Fibroblast of mammary gland (primary cell): ENCODE measurements around the gene LRP1B.

Experiments used
- DNase-seq: peaks from one replicate; pipeline ENCODE4 v3.0.0-alpha.2; 2010; ENCODE audit warnings: low read depth
- H3K4me3 ChIP-seq: 2 replicates; pipeline ENCODE4 v1.5.1; 2011; ENCODE audit warnings: low read depth, mild to moderate bottlenecking, low read length, moderate library complexity; ENCODE audit not compliant: control insufficient read depth
- CTCF ChIP-seq: conservative IDR thresholded peaks from 2 replicates; pipeline ENCODE4 v1.5.1; 2011; ENCODE audit warnings: low read depth, low read length, inconsistent platforms; ENCODE audit not compliant: control insufficient read depth, insufficient read depth

The LRP1B gene

GRCh38 chr2:142131010-142131669 lies at the start of gene LRP1B:
Gene LRP1B (minus strand): TSS chr2:142131016. CDS start chr2:142130729, 287 bp downstream.
- no peak for TF ChIP-seq CTCF
- H3K4me3 ChIP-seq: peak within 1 kb of the TSS; percentile 42
- peak; percentile 15 for DNase-seq

DNA sequence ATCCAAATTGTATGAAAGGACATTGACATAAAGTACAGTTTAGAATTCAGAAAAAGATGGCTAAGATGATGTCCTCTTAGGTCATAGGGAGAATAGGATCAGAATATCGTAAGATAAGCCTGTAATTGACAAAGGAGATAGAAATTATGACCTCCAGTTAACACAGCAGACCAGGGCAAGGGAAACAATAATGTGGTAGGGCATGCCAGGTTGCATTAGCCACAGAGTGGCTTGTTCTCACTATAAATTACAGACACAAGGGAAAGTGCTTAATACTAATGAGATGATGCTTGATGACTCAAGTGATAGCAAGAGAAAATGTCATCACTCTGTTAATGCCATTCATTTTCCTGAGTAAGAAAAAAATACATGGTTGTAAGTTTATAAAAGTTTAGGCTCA lies 48.9 kb upstream of the LRP1B start:
- H3K4me3 ChIP-seq: no peak overlapping the region
- DNase-seq: no peak
- TF ChIP-seq CTCF: no peak

DNA sequence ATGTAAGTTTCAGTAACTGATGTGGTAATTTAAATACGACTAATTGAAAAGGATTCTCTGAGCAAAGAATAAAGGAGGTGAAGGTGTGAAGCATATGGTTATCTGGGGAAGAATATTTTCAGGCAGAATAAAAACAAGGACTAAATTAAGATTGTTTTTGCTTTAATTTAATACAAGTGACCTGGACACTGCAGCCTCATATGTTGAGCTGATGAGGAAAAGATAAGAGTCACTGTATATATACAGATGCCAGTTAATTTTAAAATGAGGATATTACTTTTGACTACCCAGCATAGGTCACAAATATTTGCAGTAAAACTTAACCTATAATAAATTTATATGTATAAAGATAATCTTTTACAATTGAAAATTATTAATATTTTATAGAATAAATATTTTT lies 47.8 kb upstream of the LRP1B start:
- no peak for TF ChIP-seq CTCF
- DNase-seq: no peak
- no peak overlapping the region for H3K4me3 ChIP-seq

DNA sequence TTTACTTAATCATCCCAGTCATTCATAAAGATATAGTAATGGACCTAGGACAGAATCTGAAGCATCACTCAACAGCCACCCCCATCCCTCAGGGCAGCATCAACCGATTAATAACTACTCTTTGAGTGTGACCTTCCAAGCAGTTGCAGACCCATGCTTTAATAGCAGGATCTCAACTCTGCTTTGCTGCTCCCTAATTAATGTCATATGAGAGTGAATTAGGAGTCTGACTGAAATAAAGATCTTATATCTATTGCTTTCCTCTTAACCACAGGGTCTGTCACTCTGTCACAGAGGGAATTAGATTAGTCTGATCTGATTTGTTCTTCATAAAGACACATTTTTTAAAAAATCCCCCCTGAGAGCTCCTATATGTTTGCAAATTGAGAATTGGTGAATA lies 46.1 kb upstream of the LRP1B start:
- TF ChIP-seq CTCF: no peak
- no peak overlapping the region for H3K4me3 ChIP-seq
- DNase-seq: no peak

- TF ChIP-seq CTCF: no peak
These were observed 45.1 kb upstream of the LRP1B start for GRCh38 chr2:142175813-142176338.

GRCh38 chr2:142174176-142174575 lies 43.4 kb upstream of the LRP1B start:
- TF ChIP-seq CTCF: no peak
- DNase-seq: no peak
- no peak overlapping the region for H3K4me3 ChIP-seq

More at GRCh38 chr2:142175813-142176338, 45.1 kb upstream of the LRP1B start:
- DNase-seq: no peak
- H3K4me3 ChIP-seq: no peak overlapping the region
